Neural progenitor cell (in vitro differentiated cells): Measurements from ENCODE around the gene ARID5A. TPM values are rescaled to one million over a fixed set of nuclear protein-coding genes. Genes with fewer than 3 reads are reported as not detected.
A peak's percentile ranks its signal among the peaks of the same experiment; 100 is the strongest.

Source experiments
- DNase-seq: peaks from one replicate; pipeline ENCODE4 v3.0.0-alpha.2; 2016; ENCODE audit warnings: low spot score
- H2AFZ ChIP-seq: fragments of 200-600 bp; sonication (generic); replicated peaks from 2 replicates; pipeline ENCODE4 v1.6.1; 2016; ENCODE audit warnings: antibody characterized with exemption
- H3F3A ChIP-seq: fragments of 200-600 bp; sonication (generic); 2 replicates; pipeline ENCODE4 v1.6.1; 2016; ENCODE audit warnings: antibody characterized with exemption, low read depth
- H3K27ac ChIP-seq: fragments of 200-600 bp; sonication (generic); 2 replicates; pipeline ENCODE4 v1.5.1; 2016; ENCODE audit warnings: mild to moderate bottlenecking
- H3K27me3 ChIP-seq: fragments of 200-600 bp; sonication (generic); 2 replicates; pipeline ENCODE4 v1.6.1; 2016; ENCODE audit warnings: mild to moderate bottlenecking, moderate library complexity
- H3K36me3 ChIP-seq: fragments of 200-600 bp; sonication (generic); 2 replicates; pipeline ENCODE4 v1.5.1; 2016
- H3K4me1 ChIP-seq: fragments of 200-600 bp; sonication (generic); 2 replicates; pipeline ENCODE4 v1.6.1; 2016; ENCODE audit warnings: mixed run types
- H3K4me2 ChIP-seq: fragments of 200-600 bp; sonication (generic); 2 replicates; pipeline ENCODE4 v1.6.1; 2016
- H3K4me3 ChIP-seq: fragments of 200-600 bp; sonication (generic); 2 replicates; pipeline ENCODE4 v1.5.1; 2016
- H3K79me2 ChIP-seq: fragments of 200-600 bp; sonication (generic); 2 replicates; pipeline ENCODE4 v1.6.1; 2016; ENCODE audit warnings: low read depth
- H3K9ac ChIP-seq: fragments of 200-600 bp; sonication (generic); 2 replicates; pipeline ENCODE4 v1.6.1; 2016
- H3K9me3 ChIP-seq: fragments of 200-600 bp; sonication (generic); 2 replicates; pipeline ENCODE4 v1.5.1; 2016; ENCODE audit warnings: low read depth
- H4K20me1 ChIP-seq: fragments of 200-600 bp; sonication (generic); 2 replicates; pipeline ENCODE4 v1.6.1; 2016; ENCODE audit warnings: low read depth
- H3K27ac Mint-ChIP-seq: 3 replicates; pipeline ENCODE4 v1.8.0; 2021; ENCODE audit warnings: mixed read lengths
- H3K27me3 Mint-ChIP-seq: 2 replicates; pipeline ENCODE4 v1.8.0; 2022; ENCODE audit warnings: low read depth, mild to moderate bottlenecking, inconsistent platforms, moderate library complexity, mixed read lengths; ENCODE audit not compliant: insufficient read depth
- H3K36me3 Mint-ChIP-seq: 3 replicates; pipeline ENCODE4 v1.8.0; 2021; ENCODE audit warnings: mixed read lengths
- H3K4me1 Mint-ChIP-seq: 3 replicates; pipeline ENCODE4 v1.8.0; 2021; ENCODE audit warnings: mixed read lengths
- H3K4me3 Mint-ChIP-seq: 3 replicates; pipeline ENCODE4 v1.8.0; 2021; ENCODE audit warnings: mild to moderate bottlenecking, moderate library complexity, mixed read lengths
- H3K9me3 Mint-ChIP-seq: 3 replicates; pipeline ENCODE4 v1.8.0; 2020; ENCODE audit warnings: mixed read lengths
- EZH2 ChIP-seq: fragments of 200-600 bp; sonication (generic); IDR thresholded peaks from 2 replicates; pipeline ENCODE4 v1.6.1; 2017; ENCODE audit warnings: antibody characterized with exemption, mild to moderate bottlenecking, moderate library complexity
- EZH2phosphoT487 ChIP-seq: fragments of 200-600 bp; sonication (generic); IDR thresholded peaks from 2 replicates; pipeline ENCODE4 v1.6.1; 2017; ENCODE audit warnings: antibody characterized with exemption
- total RNA-seq: library from RNA; depleted of rRNA; stranded (reverse); fragments of >200 nt; gene quantifications from 2 replicates; pipeline ENCODE4 v1.2.3, GENCODE V29; 2015; ENCODE audit warnings: low replicate concordance
- TF ChIP-seq, protein P1 (sequence below): fragments of 200-600 bp; sonication (generic); IDR thresholded peaks from 2 replicates; pipeline ENCODE4 v1.5.1; 2017; ENCODE audit warnings: antibody characterized with exemption, mild to moderate bottlenecking

Gene ARID5A
- total RNA-seq, 1 donor from 2014 or later, result 0.75 TPM

DNA sequence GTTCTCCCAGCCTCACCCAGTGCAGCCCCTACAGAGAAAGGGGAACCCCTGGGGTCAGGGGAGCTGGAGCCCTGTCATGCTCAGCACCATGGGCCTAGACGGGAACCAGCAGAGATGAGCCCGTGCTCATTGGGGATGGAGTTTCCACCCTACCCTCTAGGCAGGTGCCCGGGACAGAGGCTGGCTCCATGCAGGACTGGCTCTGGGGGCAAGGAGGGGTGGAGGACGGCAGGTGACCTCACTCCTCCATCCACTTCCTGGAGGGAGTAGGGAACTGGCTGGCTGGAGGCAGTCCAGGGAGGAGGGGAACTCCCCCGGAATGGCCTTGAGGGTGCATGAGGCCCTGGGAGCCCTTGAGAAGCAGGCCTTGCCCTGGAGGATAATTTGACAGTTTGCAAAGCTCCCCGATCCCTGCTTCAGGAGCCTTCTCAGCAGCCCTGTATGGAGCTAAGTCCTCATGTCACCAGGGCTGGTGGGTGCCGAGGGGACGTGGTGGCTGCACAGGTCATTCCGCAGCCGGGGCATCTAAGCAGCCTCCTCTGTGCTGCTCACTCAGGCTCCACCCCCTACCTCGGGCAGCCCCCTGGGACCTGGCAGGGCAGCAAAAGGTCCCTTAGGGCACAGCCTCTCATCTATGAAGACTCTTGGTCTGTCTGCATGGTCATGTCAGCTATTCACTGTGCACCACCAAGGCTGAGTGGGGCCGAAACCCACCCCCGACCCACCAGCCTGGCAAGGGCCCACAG lies 33.5 kb upstream of the ARID5A start:
- H3K9me3 ChIP-seq, result no peaks in the 10 kb centered on the region
- H3K4me3 Mint-ChIP-seq, result no peak overlapping the region
- H3K9me3 Mint-ChIP-seq, result no peaks in the 10 kb centered on the region
- H3K4me1 ChIP-seq, result peaks cover 2% of the 10 kb centered on the region
- H3K9ac ChIP-seq, result no peak overlapping the region
- TF ChIP-seq EZH2phosphoT487 (no peak), EZH2 (no peak)
- TF ChIP-seq, protein P1, sequence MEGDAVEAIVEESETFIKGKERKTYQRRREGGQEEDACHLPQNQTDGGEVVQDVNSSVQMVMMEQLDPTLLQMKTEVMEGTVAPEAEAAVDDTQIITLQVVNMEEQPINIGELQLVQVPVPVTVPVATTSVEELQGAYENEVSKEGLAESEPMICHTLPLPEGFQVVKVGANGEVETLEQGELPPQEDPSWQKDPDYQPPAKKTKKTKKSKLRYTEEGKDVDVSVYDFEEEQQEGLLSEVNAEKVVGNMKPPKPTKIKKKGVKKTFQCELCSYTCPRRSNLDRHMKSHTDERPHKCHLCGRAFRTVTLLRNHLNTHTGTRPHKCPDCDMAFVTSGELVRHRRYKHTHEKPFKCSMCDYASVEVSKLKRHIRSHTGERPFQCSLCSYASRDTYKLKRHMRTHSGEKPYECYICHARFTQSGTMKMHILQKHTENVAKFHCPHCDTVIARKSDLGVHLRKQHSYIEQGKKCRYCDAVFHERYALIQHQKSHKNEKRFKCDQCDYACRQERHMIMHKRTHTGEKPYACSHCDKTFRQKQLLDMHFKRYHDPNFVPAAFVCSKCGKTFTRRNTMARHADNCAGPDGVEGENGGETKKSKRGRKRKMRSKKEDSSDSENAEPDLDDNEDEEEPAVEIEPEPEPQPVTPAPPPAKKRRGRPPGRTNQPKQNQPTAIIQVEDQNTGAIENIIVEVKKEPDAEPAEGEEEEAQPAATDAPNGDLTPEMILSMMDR, result no peak
- no peak overlapping the region for H2AFZ ChIP-seq
- no peaks in the 10 kb centered on the region for H3K79me2 ChIP-seq
- peaks cover 20% of the 10 kb centered on the region for H3K4me1 Mint-ChIP-seq
- no peak overlapping the region for H3K4me3 ChIP-seq
- no peak overlapping the region for H3K27ac ChIP-seq
- no peaks in the 10 kb centered on the region for H3K36me3 ChIP-seq
- no peaks in the 10 kb centered on the region for H3K36me3 Mint-ChIP-seq
- H4K20me1 ChIP-seq, result no peaks in the 10 kb centered on the region
- no peak overlapping the region for H3K27ac Mint-ChIP-seq
- peaks cover 12% of the 10 kb centered on the region for H3K27me3 Mint-ChIP-seq
- H3K27me3 ChIP-seq, result peaks cover 8% of the 10 kb centered on the region
- H3F3A ChIP-seq, result no peaks in the 10 kb centered on the region
- DNase-seq, result no peak
- H3K4me2 ChIP-seq, result no peak overlapping the region

DNA sequence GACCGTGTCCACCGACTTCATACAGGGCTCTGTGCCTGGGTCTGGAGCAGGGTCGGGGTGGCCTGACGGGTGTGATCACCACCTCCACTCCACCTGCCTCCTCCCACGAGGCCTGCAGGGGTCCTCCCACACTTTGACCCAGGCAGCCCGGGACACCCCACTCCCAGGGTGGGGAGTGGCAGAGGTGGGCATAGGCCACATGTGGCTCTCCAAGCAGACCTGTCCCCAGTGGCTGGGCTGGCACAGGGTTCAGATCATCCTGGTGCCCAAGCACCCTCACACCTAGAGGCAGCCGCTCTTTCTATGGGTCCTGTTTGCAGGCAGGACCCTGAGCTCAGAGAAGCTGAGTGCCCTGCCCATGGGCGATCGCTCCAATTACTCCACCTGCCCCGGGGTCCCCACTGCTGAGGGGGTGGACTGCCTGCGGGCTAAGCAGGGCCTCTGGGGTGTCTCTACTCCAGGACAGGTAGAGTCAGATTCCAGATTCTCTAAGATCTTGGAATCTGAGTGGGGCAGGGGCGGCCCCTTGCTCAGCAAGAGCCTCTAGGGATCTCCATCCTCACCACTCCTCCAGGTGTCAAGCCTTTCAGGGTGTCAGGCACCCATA lies 32.8 kb upstream of the ARID5A start:
- no peaks in the 10 kb centered on the region for H3K36me3 ChIP-seq
- DNase-seq, result no peak
- no peak overlapping the region for H3K9ac ChIP-seq
- Mint-ChIP-seq H3K36me3 (no peaks in the 10 kb centered on the region), H3K4me1 (peaks cover 20% of the 10 kb centered on the region), H3K4me3 (no peak overlapping the region), H3K27ac (no peak overlapping the region), H3K27me3 (peaks cover 13% of the 10 kb centered on the region), H3K9me3 (no peaks in the 10 kb centered on the region)
- H3K4me2 ChIP-seq, result no peak overlapping the region
- H3K27ac ChIP-seq, result no peak overlapping the region
- H3K79me2 ChIP-seq, result no peaks in the 10 kb centered on the region
- peaks cover 2% of the 10 kb centered on the region for H3K4me1 ChIP-seq
- no peak overlapping the region for H2AFZ ChIP-seq
- no peak for TF ChIP-seq EZH2phosphoT487
- no peak for TF ChIP-seq EZH2
- TF ChIP-seq, protein P1, result no peak
- no peaks in the 10 kb centered on the region for H3K9me3 ChIP-seq
- H4K20me1 ChIP-seq, result no peaks in the 10 kb centered on the region
- peaks cover 15% of the 10 kb centered on the region for H3K27me3 ChIP-seq
- no peak overlapping the region for H3K4me3 ChIP-seq
- peaks cover under 1% of the 10 kb centered on the region for H3F3A ChIP-seq

DNA sequence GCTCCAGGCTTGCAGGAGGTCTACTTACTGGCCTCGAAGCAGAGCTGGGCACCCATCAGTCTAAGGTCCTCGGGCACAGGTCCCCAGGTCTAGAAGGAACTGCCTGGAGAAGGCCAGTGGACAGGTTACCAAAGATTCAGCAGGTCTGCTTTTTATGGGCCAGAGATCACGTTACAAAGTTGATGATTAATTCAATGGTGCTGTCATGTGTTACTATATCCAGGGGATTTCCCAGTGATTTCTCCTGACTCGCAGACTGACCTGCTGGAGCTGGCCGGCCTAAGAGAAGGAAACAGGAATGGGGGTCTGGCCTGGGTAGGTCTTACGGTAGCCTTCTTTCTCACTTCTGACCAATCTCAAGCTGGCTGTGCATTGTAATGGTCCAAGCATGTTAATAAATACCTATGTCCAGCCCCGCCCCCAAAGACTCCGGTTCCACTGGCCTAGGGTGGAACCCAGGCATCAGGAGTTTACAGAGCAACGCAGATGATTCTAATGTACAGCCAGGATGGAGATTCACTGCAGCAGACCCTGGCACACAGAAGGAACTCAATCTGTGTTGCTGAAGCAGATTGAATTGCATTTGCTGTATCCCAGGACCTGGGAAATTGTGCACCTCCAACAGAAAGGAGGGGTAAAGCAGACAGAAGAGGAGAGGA lies 31.2 kb upstream of the ARID5A start, which contains the start of gene NEURL3:
Gene NEURL3 (minus strand): TSS at position 127 of the 659 bp plus-strand sequence. CDS start 71 bp downstream, at position 56.
- Histone ChIP-seq H3K79me2 (no peaks in the 10 kb centered on the region), H2AFZ (no peak within 1 kb of the TSS), H3K9me3 (no peaks in the 10 kb centered on the region), H3K27ac (no peak within 1 kb of the TSS), H3F3A (peaks cover 5% of the 10 kb centered on the region), H3K9ac (no peak within 1 kb of the TSS), H3K4me1 (peaks cover 2% of the 10 kb centered on the region), H3K36me3 (no peaks in the 10 kb centered on the region), H3K4me3 (no peak within 1 kb of the TSS), H3K4me2 (no peak within 1 kb of the TSS), H3K27me3 (peaks cover 30% of the 10 kb centered on the region), H4K20me1 (no peaks in the 10 kb centered on the region)
- Mint-ChIP-seq H3K36me3 (no peaks in the 10 kb centered on the region), H3K4me1 (peaks cover 27% of the 10 kb centered on the region), H3K27ac (peak within 1 kb of the TSS; percentile 71), H3K27me3 (peaks cover 13% of the 10 kb centered on the region), H3K4me3 (no peak within 1 kb of the TSS), H3K9me3 (no peaks in the 10 kb centered on the region)
- DNase-seq, result no peak
- TF ChIP-seq, protein P1, result no peak
- no peak for TF ChIP-seq EZH2phosphoT487
- TF ChIP-seq EZH2, result no peak
